Measurements from ENCODE around the gene PTPRC. TPM values are rescaled to one million over a fixed set of nuclear protein-coding genes. Genes with fewer than 3 reads are reported as not detected.

The PTPRC gene
- total and polyA plus RNA-seq, 7 donors, result 4.8 to 78.6 (median 12.5) TPM

DNA sequence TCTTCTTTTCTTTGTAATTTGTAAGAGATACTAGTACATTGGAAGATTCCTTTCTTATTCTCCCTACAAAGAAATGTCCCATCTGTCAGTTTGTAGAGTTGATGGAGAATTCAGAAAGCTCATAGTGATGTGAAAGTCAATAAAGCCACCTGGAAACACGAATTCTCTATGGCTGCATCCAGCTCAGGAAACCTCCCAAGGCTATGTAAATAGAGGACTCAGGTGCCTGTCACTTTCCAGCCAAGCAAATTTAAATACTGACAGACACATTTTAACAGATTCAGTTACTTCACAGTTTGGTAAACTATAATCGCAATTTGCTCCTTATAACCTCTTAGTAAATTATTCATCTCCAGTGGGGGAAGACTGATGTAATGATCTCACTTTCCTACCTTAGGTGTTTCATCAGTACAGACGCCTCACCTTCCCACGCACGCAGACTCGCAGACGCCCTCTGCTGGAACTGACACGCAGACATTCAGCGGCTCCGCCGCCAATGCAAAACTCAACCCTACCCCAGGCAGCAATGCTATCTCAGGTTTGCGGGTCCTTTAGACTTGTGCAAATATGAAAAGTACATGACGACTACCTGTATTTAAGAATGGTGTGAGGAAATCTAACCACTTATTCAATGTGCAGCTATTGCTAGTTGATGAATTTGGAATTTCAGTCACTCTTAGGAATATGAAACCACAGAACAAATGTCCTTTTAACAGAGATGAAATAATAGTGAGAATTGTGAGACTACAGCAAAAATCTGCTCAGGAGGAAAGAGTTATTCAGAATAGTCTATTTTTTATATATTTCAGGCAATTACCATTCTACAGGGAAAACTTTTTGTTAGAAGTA lies 60.6 kb downstream of the PTPRC start:
- Histone ChIP-seq H3K9me3 (no peaks in the 10 kb centered on the region), H3K27me3 (peaks cover 0 to 6% (median 0%) of the 10 kb centered on the region in 3 donors), H3K4me3 (no peak overlapping the region), H3K36me3 (no peaks in the 10 kb centered on the region), H3K4me1 (no peaks in the 10 kb centered on the region), H3K27ac (no peak overlapping the region)
- intact Hi-C loops (cut with DNase I), result no loop called here
- TF ChIP-seq, protein P1, sequence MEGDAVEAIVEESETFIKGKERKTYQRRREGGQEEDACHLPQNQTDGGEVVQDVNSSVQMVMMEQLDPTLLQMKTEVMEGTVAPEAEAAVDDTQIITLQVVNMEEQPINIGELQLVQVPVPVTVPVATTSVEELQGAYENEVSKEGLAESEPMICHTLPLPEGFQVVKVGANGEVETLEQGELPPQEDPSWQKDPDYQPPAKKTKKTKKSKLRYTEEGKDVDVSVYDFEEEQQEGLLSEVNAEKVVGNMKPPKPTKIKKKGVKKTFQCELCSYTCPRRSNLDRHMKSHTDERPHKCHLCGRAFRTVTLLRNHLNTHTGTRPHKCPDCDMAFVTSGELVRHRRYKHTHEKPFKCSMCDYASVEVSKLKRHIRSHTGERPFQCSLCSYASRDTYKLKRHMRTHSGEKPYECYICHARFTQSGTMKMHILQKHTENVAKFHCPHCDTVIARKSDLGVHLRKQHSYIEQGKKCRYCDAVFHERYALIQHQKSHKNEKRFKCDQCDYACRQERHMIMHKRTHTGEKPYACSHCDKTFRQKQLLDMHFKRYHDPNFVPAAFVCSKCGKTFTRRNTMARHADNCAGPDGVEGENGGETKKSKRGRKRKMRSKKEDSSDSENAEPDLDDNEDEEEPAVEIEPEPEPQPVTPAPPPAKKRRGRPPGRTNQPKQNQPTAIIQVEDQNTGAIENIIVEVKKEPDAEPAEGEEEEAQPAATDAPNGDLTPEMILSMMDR (IDR thresholded peaks at IDR 0.05), result peak in 2 of 4 experiments; percentile 5 to 25
- TF ChIP-seq POLR2A (IDR thresholded peaks at IDR 0.05), result no peak
- DNase-seq, result no peak
- 13 to 44% methylated on average over 13 of the region's 13 CpGs for WGBS, 2 donors

DNA sequence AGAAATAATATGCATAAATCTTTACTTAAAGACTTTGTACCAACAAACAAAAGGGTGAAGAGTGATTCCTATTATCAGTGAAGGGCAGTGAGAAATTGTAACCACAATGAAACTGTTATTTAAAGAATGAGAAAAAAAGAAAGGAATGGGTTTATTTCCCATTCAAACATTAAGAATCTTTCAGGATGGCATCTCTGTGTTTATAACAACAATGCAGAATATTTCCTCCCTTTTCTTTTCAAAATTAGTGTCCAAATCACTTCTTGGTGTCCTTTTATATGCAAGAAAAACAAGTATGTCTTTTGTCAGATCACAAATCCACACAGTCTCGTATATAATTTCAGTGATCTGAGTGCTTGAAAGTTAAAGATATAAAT lies 61.2 kb downstream of the PTPRC start:
- Histone ChIP-seq H3K9me3 (no peaks in the 10 kb centered on the region), H3K4me3 (no peak overlapping the region), H3K27ac (no peak overlapping the region), H3K36me3 (no peaks in the 10 kb centered on the region), H3K4me1 (no peaks in the 10 kb centered on the region), H3K27me3 (peaks cover 0 to 6% (median 0%) of the 10 kb centered on the region in 3 donors)
- intact Hi-C loops (cut with DNase I), result no loop called here
- DNase-seq, result no peak
- WGBS, 2 donors, result 84 to 91% methylated on average over 1 of the region's 1 CpG
- TF ChIP-seq EP300 (IDR thresholded peaks at IDR 0.05), result no peak
- TF ChIP-seq, protein P1 (IDR thresholded peaks at IDR 0.05), result no peak
- TF ChIP-seq POLR2AphosphoS5 (IDR thresholded peaks at IDR 0.05), result no peak
- TF ChIP-seq POLR2A (IDR thresholded peaks at IDR 0.05), result no peak

DNA sequence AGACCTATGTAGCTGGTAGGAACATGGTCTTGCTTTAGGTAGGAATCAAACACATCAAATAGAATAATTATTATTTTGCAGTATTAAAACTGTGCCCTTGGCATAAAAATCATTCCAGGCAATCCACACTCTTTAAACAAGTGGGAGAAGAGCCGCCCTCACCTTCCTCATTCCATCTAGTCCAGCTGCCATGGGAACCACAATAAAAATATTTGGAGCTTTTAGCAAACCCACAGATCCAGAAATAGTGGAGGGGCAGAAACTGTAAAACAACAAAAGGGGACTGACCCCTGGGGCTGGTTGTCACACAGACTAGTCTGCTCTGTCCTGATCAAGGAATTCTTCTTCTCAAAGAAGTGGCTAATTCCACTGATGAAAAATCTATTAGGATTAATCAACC lies 61.6 kb downstream of the PTPRC start:
- H3K27ac ChIP-seq, result no peak overlapping the region
- 68 to 82% methylated on average over 1 of the region's 1 CpG for WGBS, 2 donors
- DNase-seq, result no peak
- no peaks in the 10 kb centered on the region for H3K36me3 ChIP-seq
- H3K4me3 ChIP-seq, result no peak overlapping the region
- no peak for TF ChIP-seq POLR2AphosphoS5 (IDR thresholded peaks at IDR 0.05)
- TF ChIP-seq, protein P1 (IDR thresholded peaks at IDR 0.05), result no peak
- TF ChIP-seq EP300 (IDR thresholded peaks at IDR 0.05), result no peak
- H3K27me3 ChIP-seq, result peaks cover 0 to 6% (median 0%) of the 10 kb centered on the region in 3 donors
- intact Hi-C loops (cut with DNase I), result no loop called here
- H3K9me3 ChIP-seq, result no peaks in the 10 kb centered on the region
- no peaks in the 10 kb centered on the region for H3K4me1 ChIP-seq

- 60 to 74% methylated on average over 1 of the region's 1 CpG for WGBS, 2 donors
- Histone ChIP-seq H3K27ac (no peak overlapping the region), H3K36me3 (no peaks in the 10 kb centered on the region), H3K4me1 (no peaks in the 10 kb centered on the region), H3K27me3 (peaks cover 0 to 6% (median 0%) of the 10 kb centered on the region in 3 donors), H3K4me3 (no peak overlapping the region), H3K9me3 (no peaks in the 10 kb centered on the region)
- DNase-seq, result no peak
- TF ChIP-seq EP300 (IDR thresholded peaks at IDR 0.05), result no peak
- intact Hi-C loops (cut with DNase I), result no loop called here
Measured at GRCh38 chr1:198701250-198701649, 62.4 kb downstream of the PTPRC start.

- intact Hi-C loops (cut with DNase I), result no loop called here
- 82 to 94% methylated on average over 4 of the region's 4 CpGs for WGBS, 2 donors
Measured at GRCh38 chr1:198701766-198702539, 63.1 kb downstream of the PTPRC start.

More at GRCh38 chr1:198701766-198702539, 63.1 kb downstream of the PTPRC start:
- H3K9me3 ChIP-seq, result no peaks in the 10 kb centered on the region
- no peaks in the 10 kb centered on the region for H3K36me3 ChIP-seq
- H3K4me3 ChIP-seq, result no peak overlapping the region
- TF ChIP-seq POLR2A (IDR thresholded peaks at IDR 0.05) (no peak), POLR2AphosphoS5 (IDR thresholded peaks at IDR 0.05) (no peak), EP300 (IDR thresholded peaks at IDR 0.05) (no peak)
- TF ChIP-seq, protein P1 (IDR thresholded peaks at IDR 0.05), result no peak
- H3K27ac ChIP-seq, result no peak overlapping the region
- DNase-seq, result no peak
- peaks cover 0 to 6% (median 0%) of the 10 kb centered on the region in 3 donors for H3K27me3 ChIP-seq
- no peaks in the 10 kb centered on the region for H3K4me1 ChIP-seq
